Left cardiac atrium (tissue), 4 donors: ENCODE results near the gene DNAH7. TPM values are rescaled to one million over a fixed set of nuclear protein-coding genes. Genes with fewer than 3 reads are reported as not detected.
A peak's percentile ranks its signal among the peaks of the same experiment; 100 is the strongest.

Source experiments
- ATAC-seq, 2 donors: fragments of 200-7000 bp; cut with Tn5 transposase; one replicate each; pipeline ENCODE4 v1.9.1; 2020; ENCODE audit warnings: mild to moderate bottlenecking in 2 of 2, moderate library complexity in 2 of 2
- DNase-seq: peaks from one replicate; pipeline ENCODE4 v3.0.0-alpha.2; 2020
- intact Hi-C, 2 donors: fragments of 100-400 bp; cut with DNase I; formaldehyde crosslinking; loops; one replicate each; pipeline versions ENCODE4 v1.14.1 to v1.15.1; 2022 to 2023
- total RNA-seq, 2 donors: library from RNA; stranded (reverse); fragmentation: NEBNext Ultra II Directional; extraction: Animal tissue kit (Norgen Biotek cat#: 25700); gene quantifications; one replicate each; pipeline ENCODE4 v1.2.1, GENCODE V29; 2021
- donor health status: DM: no; HTN: yes; CAD: no.
- donor health status: DM: no; HTN: yes; CAD: no; lungs with severe emphysema.
- donor health status: DM: yes; HTN: yes; CAD: no.
- donor health status: Dilated cardiomyopathy.

The DNAH7 gene
- total RNA-seq, 2 donors from 2014 or later, result 0.44 to 0.50 TPM

DNA sequence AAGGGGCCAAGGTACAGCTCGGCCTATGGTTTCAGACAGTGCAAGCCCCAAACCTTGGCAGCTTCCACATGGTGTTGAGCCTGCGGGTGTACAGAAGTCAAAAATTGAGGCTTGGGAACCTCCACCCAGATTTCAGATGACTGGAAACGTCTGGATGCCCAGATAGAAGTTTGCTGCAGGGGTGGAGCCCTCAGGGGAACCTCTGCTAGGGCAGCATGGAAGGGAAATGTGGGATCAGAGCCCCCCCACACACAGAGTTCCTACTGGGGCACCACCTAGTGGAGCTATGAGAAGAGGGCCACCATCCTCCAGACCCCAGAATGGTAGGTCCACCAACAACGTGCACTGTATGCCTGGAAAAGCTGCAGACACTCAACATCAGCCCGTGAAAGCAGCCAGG lies 15.0 kb upstream of the DNAH7 start:
- ATAC-seq (no peak), DNase-seq (no peak)
- intact Hi-C loops, result no loop called here

DNA sequence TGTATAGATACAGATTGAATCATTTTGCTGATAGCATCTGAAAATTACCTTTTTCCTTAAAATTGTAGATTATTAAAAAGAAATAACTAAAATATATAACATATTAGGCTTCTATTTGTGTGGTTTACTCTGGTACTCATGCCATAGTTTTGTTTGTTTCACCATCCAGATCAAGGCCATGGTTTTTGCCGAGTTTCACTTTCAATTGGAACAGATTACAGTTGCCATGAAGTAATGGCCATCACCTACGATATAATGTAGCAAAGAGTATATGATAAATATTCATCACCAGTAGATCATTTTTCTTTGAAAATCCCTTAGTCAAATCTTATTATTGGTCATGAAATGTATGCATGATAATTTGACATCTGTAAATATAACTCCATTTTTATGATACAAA lies 11.9 kb upstream of the DNAH7 start:
- intact Hi-C loops, result no loop called here
- DNase-seq (no peak), ATAC-seq (no peak)

- intact Hi-C loops, result loop anchor here in 1 of 2 donors (5.0 to 10.0 kb wide), 4 partner anchors 86 to 676 kb away; no protein-coding TSS in a partner anchor
- ATAC-seq, result no peak
Observed at GRCh38 chr2:196079052-196079451, 10.4 kb upstream of the DNAH7 start.

DNA sequence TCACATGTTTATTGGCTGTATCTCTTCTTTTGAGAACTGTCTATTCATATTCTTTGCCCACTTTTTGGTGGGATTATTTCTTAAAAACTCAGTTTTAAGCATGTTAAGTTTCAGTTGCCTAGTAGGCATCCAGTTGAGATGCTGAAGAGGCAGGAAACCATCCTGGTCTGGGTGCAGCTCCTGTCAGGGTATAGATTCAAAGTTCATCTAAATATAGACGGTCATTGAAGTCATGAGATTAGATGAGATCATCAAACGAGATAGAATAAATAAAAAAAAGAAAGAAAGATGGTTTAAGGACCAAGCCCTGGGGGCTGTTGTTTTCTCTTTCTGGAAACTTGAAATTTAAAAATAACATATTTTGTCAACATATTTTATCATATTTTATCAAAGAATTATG lies 9.2 kb upstream of the DNAH7 start:
- DNase-seq (no peak), ATAC-seq (no peak)
- intact Hi-C loops, result loop anchor here in 1 of 2 donors (5.0 to 10.0 kb wide), 4 partner anchors 87 to 677 kb away; no protein-coding TSS in a partner anchor

More at GRCh38 chr2:196079052-196079451, 10.4 kb upstream of the DNAH7 start:
- DNase-seq, result no peak

GRCh38 chr2:196076778-196077568 lies 8.3 kb upstream of the DNAH7 start:
- peak in 1 of 2 donors; percentile 64 for ATAC-seq
- intact Hi-C loops, result loop anchor here in 1 of 2 donors (5.0 to 10.0 kb wide), 4 partner anchors 88 to 678 kb away; no protein-coding TSS in a partner anchor

GRCh38 chr2:196075196-196075595 lies 6.6 kb upstream of the DNAH7 start:
- DNase-seq (no peak), ATAC-seq (no peak)
- intact Hi-C loops, result loop anchor here in 1 of 2 donors (5.0 to 10.0 kb wide), 4 partner anchors 90 to 680 kb away; no protein-coding TSS in a partner anchor

More at GRCh38 chr2:196076778-196077568, 8.3 kb upstream of the DNAH7 start:
- no peak for DNase-seq

DNA sequence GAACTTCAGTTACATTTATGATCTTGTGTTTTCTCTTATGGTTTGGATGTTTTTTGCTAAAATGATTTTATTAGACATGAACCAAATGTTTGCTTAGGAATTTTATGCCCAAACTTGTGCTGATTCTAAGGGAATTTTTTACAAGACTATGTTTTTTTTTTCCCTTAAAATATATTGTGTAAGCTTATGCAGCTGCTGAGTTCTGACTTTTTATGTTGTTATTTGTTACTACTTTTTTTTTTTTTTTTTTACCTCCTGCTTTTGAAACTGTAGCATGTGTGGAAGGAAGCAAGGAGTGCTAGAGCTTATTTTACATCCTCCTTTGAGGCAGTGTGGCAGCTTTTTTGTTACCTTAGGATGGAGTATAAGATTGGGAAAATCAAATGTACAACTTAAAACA lies 6.0 kb upstream of the DNAH7 start:
- DNase-seq (no peak), ATAC-seq (no peak)
- intact Hi-C loops, result loop anchor here in 1 of 2 donors (5.0 to 10.0 kb wide), 4 partner anchors 90 to 680 kb away; no protein-coding TSS in a partner anchor

DNA sequence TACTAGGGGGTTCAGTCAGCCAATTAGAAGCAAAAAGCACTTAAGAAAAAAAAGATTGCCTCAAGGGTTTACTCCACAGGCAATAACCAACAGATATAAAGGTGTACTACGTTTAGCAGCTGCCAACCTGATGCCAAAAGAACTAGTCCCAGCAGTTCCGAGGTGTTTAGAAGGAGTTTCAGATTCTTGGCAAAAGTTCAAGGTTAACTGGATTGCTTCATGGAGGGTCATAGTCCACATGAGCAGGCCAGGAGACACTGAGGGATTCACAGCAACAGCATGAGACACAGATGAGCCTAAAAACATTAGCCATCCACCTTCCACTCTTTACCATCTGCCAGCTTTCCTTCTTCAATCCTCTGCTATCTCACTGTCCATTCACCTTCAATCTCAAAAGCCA lies 4.9 kb upstream of the DNAH7 start:
- intact Hi-C loops, result loop anchor here in 1 of 2 donors (10.0 kb wide), 3 partner anchors 91 to 681 kb away; no protein-coding TSS in a partner anchor
- DNase-seq (no peak), ATAC-seq (no peak)

GRCh38 chr2:196067088-196067382 lies 1.6 kb downstream of the DNAH7 start:
- no peak for ATAC-seq
- intact Hi-C loops, result loop anchor here in 1 of 2 donors (5.0 kb wide), 1 partner anchor 400 kb away; no protein-coding TSS in a partner anchor
- DNase-seq, result no peak

GRCh38 chr2:196066291-196067087 lies 2.1 kb downstream of the DNAH7 start:
- intact Hi-C loops, result loop anchor here in 1 of 2 donors (5.0 kb wide), 1 partner anchor 399 kb away; no protein-coding TSS in a partner anchor
- DNase-seq (no peak), ATAC-seq (no peak)

- DNase-seq, result no peak
- no peak for ATAC-seq
- intact Hi-C loops, result no loop called here
Observed at GRCh38 chr2:196063773-196064172, 4.9 kb downstream of the DNAH7 start.

DNA sequence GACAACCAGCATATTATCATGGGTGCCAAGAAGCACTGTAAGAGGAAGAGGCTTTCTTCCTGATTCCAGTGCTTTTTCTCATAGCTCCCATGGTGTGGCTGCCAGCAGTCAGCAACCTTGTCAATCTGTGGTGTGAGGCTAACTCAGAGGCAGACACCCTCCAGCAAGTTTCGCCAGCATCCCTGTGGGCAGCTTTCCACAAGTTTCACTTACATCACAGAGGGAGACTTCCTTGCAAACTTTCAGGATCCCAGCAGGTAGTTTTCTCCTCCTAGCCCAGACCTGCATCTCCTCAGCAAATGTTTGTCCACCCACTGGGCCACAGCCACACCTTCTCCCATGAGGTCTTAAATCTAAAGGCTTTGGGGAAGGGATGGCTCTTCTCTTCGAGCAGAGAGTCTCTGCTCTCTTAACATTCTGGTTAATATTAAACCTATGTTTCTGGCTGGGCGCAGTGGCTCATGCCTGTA lies 9.1 kb downstream of the DNAH7 start:
- ATAC-seq (no peak), DNase-seq (no peak)
- intact Hi-C loops, result no loop called here

DNA sequence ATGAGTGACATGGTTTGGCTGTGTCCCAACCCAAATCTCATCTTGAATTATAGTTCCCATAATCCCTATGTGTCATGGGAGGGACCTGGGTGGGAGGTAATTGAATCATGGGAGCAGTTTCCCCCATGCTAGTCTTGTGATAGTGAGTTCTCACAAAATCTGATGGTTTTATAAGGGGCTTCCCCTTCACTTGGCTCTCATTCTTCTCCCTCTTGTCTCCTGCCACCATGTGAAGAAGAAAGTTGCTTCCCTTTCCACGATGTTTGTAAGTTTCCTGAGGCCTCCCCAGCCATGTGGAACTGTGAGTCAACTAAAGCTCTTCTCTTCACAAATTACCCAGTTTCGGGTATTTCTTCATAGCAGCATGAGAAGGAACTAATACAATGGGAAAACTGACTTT lies 14.0 kb downstream of the DNAH7 start:
- ATAC-seq (no peak), DNase-seq (no peak)
- intact Hi-C loops, result no loop called here

GRCh38 chr2:196046123-196046917 lies 22.3 kb downstream of the DNAH7 start:
- intact Hi-C loops, result no loop called here
- no peak for ATAC-seq
- no peak for DNase-seq

GRCh38 chr2:196041786-196042185 lies 26.9 kb downstream of the DNAH7 start:
- no peak for DNase-seq
- intact Hi-C loops, result no loop called here
- ATAC-seq, result no peak

- intact Hi-C loops, result no loop called here
- DNase-seq (no peak), ATAC-seq (no peak)
Observed at GRCh38 chr2:196040218-196040617, 28.4 kb downstream of the DNAH7 start.

DNA sequence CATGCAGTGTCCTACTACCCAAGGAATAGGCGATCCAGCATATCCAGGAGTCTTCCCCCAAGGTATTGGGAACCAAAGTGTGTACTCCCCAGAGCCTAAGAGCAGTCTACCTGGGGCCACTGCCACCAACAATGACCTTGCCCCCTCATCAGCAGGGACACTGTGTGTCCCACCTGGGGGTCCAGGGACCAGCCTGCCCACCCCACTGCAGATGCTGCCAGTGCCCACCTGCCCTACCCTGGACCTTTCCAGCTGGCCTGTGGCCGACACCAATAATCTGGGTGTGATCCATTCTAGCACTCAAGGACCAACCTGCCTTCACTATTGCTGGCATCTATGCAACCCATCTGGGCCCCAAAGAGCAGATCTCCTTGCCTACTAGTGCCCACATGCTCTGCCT lies 32.2 kb downstream of the DNAH7 start:
- intact Hi-C loops, result no loop called here
- no peak for DNase-seq
- no peak for ATAC-seq

DNA sequence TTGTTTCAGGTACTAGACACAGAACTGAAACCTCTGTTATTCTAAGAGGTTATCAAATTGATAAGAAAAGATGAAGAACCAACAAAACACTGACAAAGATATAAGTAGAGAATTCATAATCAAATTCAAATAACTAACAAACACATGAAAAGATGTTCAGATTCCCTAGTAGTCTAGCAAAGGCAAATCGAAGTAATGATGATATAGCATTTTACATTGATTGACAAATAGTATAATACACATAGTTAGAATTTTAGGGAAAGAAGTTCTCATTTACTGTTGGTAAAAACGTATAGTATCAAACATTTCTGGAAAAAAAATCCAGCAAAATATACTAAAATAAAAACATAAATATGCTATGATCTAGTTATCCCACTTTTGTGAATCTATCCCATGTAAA lies 50.6 kb downstream of the DNAH7 start:
- intact Hi-C loops, result no loop called here
- ATAC-seq (no peak), DNase-seq (no peak)

DNA sequence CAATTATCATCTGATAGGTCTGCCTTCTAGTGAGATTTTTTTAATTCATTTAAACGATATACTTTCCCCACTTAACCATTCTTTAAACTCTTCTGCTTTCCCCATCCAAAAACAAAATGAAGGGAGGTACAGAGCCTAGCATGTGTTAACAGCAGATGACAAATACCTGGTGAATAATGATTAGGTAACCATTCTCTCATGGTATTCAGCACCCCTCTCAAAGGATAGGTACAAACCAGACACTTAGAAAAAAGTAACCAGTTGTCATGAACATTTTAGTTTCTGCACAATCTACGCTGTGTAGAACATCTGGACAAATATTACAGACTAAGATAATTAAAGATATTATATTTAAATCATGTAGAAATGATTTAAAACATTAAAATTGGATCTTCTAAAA lies 56.3 kb downstream of the DNAH7 start:
- DNase-seq (no peak), ATAC-seq (no peak)
- intact Hi-C loops, result no loop called here
